Activated effector memory CD4-positive, alpha-beta T cell treated with anti-CD3 and anti-CD28 coated beads, Interleukin-2, amount 50 U/mL, for 16 hours (primary cell): ENCODE data around the gene TMSB15C.

Experiments used
- DNase-seq: peaks from one replicate; pipeline ENCODE4 v3.0.0-alpha.2; 2020

Gene TMSB15C

DNA sequence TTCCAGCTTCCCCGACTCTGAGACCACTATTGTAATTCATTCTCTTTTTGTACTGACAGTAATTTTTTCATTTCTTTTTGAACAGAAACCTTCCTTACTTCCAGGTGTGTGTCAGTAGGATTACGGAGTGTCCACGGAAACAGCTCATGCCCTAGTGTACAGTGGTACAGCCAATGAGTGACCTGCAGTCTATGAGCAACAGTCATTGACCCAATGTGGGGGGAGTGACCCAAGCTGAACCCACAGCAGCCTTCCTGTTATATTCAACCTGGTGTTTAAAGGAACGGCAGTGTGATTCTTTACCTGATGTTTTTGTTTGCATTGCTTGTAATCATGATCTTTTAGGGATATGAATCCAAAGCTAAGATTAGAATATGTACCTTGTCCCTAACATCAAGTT, 35.0 kb downstream of the TMSB15C start:
- DNase-seq, result no peak

DNA sequence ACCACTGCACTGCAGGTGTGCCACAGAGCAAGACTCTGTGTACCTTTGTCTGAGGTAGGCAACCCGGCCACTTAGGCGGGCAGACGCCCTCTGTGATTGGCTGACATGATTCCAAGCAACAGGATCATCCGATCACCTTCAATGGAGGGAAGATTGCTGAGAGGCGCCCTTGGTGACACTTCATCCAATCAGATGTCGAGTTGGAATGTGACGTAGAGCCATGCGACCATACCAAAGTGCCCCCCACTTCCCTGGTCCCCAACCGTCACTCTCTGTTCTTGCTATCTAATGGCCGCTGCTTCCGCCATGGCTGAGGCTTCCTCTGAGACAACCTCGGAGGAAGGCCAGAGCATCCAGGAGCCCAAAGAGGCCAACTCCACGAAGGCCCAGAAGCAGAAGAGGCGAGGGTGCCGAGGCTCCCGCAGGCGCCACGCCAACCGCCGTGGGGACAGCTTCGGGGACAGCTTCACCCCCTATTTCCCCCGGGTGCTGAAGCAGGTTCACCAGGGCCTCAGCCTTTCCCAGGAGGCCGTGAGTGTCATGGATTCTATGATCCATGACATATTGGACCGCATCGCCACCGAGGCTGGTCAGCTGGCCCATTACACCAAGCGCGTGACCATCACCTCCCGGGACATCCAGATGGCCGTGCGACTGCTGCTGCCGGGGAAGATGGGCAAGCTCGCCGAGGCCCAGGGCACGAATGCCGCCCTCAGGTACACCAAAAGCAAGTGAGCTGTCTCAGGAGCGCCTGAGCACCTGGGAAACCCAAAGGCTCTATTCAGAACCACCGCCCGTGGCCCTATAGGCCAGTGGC, 36.1 kb downstream of the TMSB15C start, which contains the start of gene H2BW2:
H2BW2 (plus strand) TSS at position 268 of the 817 bp plus-strand sequence; CDS start at position 307, 39 bp downstream.
- DNase-seq, result no peak
